OCI-LY7 (cell line): ENCODE results near the gene SUDS3. TPM values are rescaled to one million over a fixed set of nuclear protein-coding genes. Genes with fewer than 3 reads are reported as not detected.

Experiments used
- BruUV-seq: library from RNA; stranded (reverse); fragments of 400-500 nt; replicated peaks from 2 replicates; lab custom pipeline; 2021; lab: Mats Ljungman, UMichigan
- CTCF ChIA-PET: fragments of 300-600 bp; sonication (Branson Sonifier 250); formaldehyde crosslinking; loops from one replicate; lab custom pipeline; 2022; ENCODE audit warnings: antibody characterized with exemption; ENCODE audit not compliant: unreplicated experiment; lab: Charles Lee
- POLR2A ChIA-PET: fragments of 300-600 bp; sonication (Branson Sonifier 250); formaldehyde crosslinking; loops from one replicate; lab custom pipeline; 2022; ENCODE audit warnings: antibody characterized with exemption; lab: Charles Lee
- DNase-seq: peaks from one replicate; pipeline ENCODE4 v3.0.0-alpha.2; 2015; ENCODE audit warnings: low spot score
- H2AFZ ChIP-seq: fragments of 200-600 bp; sonication (generic), shearing (Covaris generic); 2 replicates; pipeline ENCODE4 v1.6.1; 2014; ENCODE audit warnings: mild to moderate bottlenecking, antibody characterized with exemption, low read length, moderate library complexity
- H3K27ac ChIP-seq: fragments of 200-600 bp; sonication (generic); 2 replicates; pipeline ENCODE4 v1.5.1; 2014; ENCODE audit warnings: mixed run types, low read depth, mild to moderate bottlenecking, moderate library complexity, low read length, inconsistent platforms; ENCODE audit not compliant: poor library complexity, severe bottlenecking
- H3K36me3 ChIP-seq: fragments of 200-600 bp; sonication (generic); 2 replicates; pipeline ENCODE4 v1.6.1; 2014; ENCODE audit warnings: mild to moderate bottlenecking, antibody characterized with exemption, low read length, moderate library complexity, mixed read lengths; ENCODE audit not compliant: insufficient read depth
- H3K4me1 ChIP-seq: fragments of 200-600 bp; sonication (generic); 2 replicates; pipeline ENCODE4 v1.5.1; 2014; ENCODE audit warnings: mild to moderate bottlenecking, low read length; ENCODE audit not compliant: insufficient read depth, poor library complexity, severe bottlenecking
- H3K4me2 ChIP-seq: fragments of 200-600 bp; sonication (generic); 2 replicates; pipeline ENCODE4 v1.6.1; 2014; ENCODE audit warnings: mild to moderate bottlenecking, low read length
- H3K4me3 ChIP-seq: fragments of 200-600 bp; sonication (generic); 2 replicates; pipeline ENCODE4 v1.5.1; 2014; ENCODE audit warnings: mild to moderate bottlenecking, low read depth, low read length; ENCODE audit not compliant: poor library complexity, severe bottlenecking
- H3K79me2 ChIP-seq: fragments of 200-600 bp; sonication (generic); 2 replicates; pipeline ENCODE4 v1.6.1; 2016; ENCODE audit warnings: low read depth, mild to moderate bottlenecking, low read length, moderate library complexity, mixed read lengths; ENCODE audit not compliant: insufficient read depth
- H3K9me2 ChIP-seq: fragments of 200-600 bp; sonication (generic); 2 replicates; pipeline ENCODE4 v1.6.1; 2016; ENCODE audit warnings: mild to moderate bottlenecking, low read length, mixed read lengths; ENCODE audit not compliant: insufficient read depth
- H3K9me3 ChIP-seq: fragments of 200-600 bp; sonication (generic); 2 replicates; pipeline ENCODE4 v1.6.1; 2014; ENCODE audit warnings: mild to moderate bottlenecking, mixed run types, low read length, mixed read lengths
- H4K20me1 ChIP-seq: fragments of 200-600 bp; sonication (generic); 2 replicates; pipeline ENCODE4 v1.6.1; 2014; ENCODE audit warnings: mild to moderate bottlenecking, antibody characterized with exemption, low read length, moderate library complexity, mixed read lengths; ENCODE audit not compliant: insufficient read depth
- CTCF ChIP-seq: fragments of 200-600 bp; sonication (generic); conservative IDR thresholded peaks from 2 replicates; pipeline ENCODE4 v1.5.1; 2014; ENCODE audit warnings: mild to moderate bottlenecking, antibody characterized with exemption, low read length, moderate library complexity, mixed read lengths
- EZH2phosphoT487 ChIP-seq: fragments of 200-600 bp; sonication (generic); IDR thresholded peaks from 2 replicates; pipeline ENCODE4 v1.6.1; 2018; ENCODE audit warnings: low read depth, borderline replicate concordance, mild to moderate bottlenecking, mixed run types, antibody characterized with exemption, low read length, moderate library complexity, mixed read lengths
- intact Hi-C: fragments of 100-400 bp; cut with micrococcal nuclease; formaldehyde crosslinking; loops from one replicate; pipeline ENCODE4 v1.10.0; 2022; ENCODE audit not compliant: unreplicated experiment
- total RNA-seq, 2 experiments: library from RNA; depleted of rRNA in 1 of 2; stranded (reverse); fragments of >200 nt in 1 of 2; shearing (Covaris generic) in 1 of 2; gene quantifications; 2 replicates each; pipeline ENCODE4 v1.2.3, GENCODE V29; 2014 to 2022

SUDS3 gene
- total RNA-seq, 2 experiments from 2014 or later: 34.4 to 39.1 TPM

- DNase-seq: peak; percentile 18
These were observed 59.8 kb downstream of the SUDS3 start for GRCh38 chr12:118436002-118436730.

GRCh38 chr12:118436986-118437385 is 60.6 kb downstream of the SUDS3 start:
- Histone ChIP-seq H3K27ac (no peak overlapping the region), H4K20me1 (no peaks in the 10 kb centered on the region), H3K4me2 (no peak overlapping the region), H3K4me1 (no peaks in the 10 kb centered on the region), H3K9me3 (no peaks in the 10 kb centered on the region), H3K79me2 (no peaks in the 10 kb centered on the region), H3K9me2 (no peaks in the 10 kb centered on the region), H2AFZ (no peak overlapping the region), H3K4me3 (no peak overlapping the region), H3K36me3 (no peaks in the 10 kb centered on the region)
- ChIA-PET POLR2A (no interaction called here), CTCF (no interaction called here)
- no peak for DNase-seq
- TF ChIP-seq CTCF: no peak
- no peak for TF ChIP-seq EZH2phosphoT487
- intact Hi-C loops: no loop called here
- no TSS peak for BruUV-seq

More at GRCh38 chr12:118436002-118436730, 59.8 kb downstream of the SUDS3 start:
- Histone ChIP-seq H3K4me3 (no peak overlapping the region), H3K9me3 (no peaks in the 10 kb centered on the region), H3K4me2 (no peak overlapping the region), H3K79me2 (no peaks in the 10 kb centered on the region), H3K4me1 (no peaks in the 10 kb centered on the region), H4K20me1 (no peaks in the 10 kb centered on the region), H2AFZ (no peak overlapping the region), H3K9me2 (no peaks in the 10 kb centered on the region), H3K36me3 (no peaks in the 10 kb centered on the region), H3K27ac (no peak overlapping the region)
- POLR2A ChIA-PET: no interaction called here
- no TSS peak for BruUV-seq
- TF ChIP-seq EZH2phosphoT487: no peak
- TF ChIP-seq CTCF: peak; percentile 65
- CTCF ChIA-PET: no interaction called here
- intact Hi-C loops: no loop called here

- Histone ChIP-seq H4K20me1 (no peaks in the 10 kb centered on the region), H3K4me2 (no peak overlapping the region), H3K79me2 (no peaks in the 10 kb centered on the region), H3K27ac (no peak overlapping the region), H3K4me1 (no peaks in the 10 kb centered on the region), H3K9me2 (no peaks in the 10 kb centered on the region), H2AFZ (no peak overlapping the region), H3K4me3 (no peak overlapping the region), H3K9me3 (no peaks in the 10 kb centered on the region), H3K36me3 (no peaks in the 10 kb centered on the region)
- TF ChIP-seq EZH2phosphoT487 (no peak), CTCF (no peak)
- POLR2A ChIA-PET: no interaction called here
- intact Hi-C loops: no loop called here
- CTCF ChIA-PET: no interaction called here
- no peak for DNase-seq
- no TSS peak for BruUV-seq
These were observed 62.7 kb downstream of the SUDS3 start for GRCh38 chr12:118439068-118439467.
